Head of caudate nucleus (tissue), 42 donors: Measurements from ENCODE around the gene RNF166.

Experiments used
- DNase-seq, 42 donors: peaks; one replicate each; pipeline versions ENCODE4 v3.0.0 to v3.0.0-alpha.2; 2020 to 2021; ENCODE audit warnings: mixed read lengths in 7 of 42
- intact Hi-C: fragments of 100-400 bp; cut with DNase I; formaldehyde crosslinking; loops from one replicate; pipeline ENCODE4 v1.15.0; 2022

The RNF166 gene

DNA sequence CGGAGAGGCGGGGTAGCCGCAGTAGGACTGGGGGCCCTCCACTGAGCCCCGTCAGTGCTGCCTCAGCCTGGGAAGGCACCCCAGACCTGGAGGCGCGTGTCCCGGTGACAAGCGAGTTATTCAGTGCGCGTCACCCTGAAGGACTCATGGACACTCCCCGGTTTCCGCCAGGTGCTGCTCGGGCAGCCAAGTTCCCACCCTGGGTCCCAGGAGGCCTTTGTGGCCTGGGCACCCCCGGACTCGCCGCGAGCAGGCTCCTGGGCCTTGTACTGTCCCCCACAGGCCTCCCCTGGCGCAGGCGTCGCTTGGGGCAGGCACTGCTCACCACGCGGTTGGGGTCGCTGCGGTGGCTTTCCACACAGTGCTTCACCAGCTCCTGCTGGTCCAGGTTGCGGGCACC lies 7.6 kb downstream of the RNF166 start:
- intact Hi-C loops = no loop called here
- no peak for DNase-seq

DNA sequence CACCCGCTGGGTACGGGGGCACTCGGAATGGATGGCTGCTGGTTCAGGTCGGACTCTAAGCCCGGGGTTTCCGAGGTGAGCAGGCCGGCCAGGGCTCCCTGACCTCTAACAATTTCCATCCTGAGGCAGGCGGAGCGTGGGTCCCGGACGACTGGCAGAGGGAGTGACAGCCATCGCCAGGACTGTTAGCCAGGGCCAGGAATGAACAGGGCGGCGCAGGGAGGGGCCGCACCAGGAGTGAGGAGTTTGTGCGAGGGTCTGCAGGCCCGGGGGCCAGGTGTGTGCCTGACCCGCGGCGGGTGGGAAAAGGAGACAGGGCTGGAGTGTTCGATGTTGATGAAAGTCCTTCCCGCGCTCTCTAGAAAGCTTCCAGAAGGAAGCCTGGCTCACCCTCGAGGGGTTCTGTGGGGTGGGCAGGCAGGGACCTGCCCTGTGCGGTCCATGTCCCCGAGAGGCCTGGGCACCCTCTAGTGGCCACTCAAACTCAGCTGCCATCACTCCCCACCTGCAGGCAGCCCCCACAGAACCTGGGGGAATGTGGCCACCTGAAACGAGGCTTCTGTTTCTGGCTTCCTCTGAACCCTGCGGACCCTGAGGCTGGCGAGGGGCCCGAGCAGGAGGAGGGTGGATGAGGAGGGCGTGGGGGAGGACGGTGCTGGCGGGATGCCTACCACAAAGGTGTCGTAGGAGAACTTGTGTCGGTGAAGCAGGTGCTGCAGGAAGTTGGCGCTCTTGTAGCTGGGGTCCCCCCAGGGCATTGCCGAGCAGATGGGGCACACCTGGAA lies 8.2 kb downstream of the RNF166 start:
- DNase-seq = no peak
- intact Hi-C loops = no loop called here

GRCh38 chr16:88697116-88697830 lies 8.9 kb downstream of the RNF166 start:
- no peak for DNase-seq
- intact Hi-C loops = no loop called here

DNA sequence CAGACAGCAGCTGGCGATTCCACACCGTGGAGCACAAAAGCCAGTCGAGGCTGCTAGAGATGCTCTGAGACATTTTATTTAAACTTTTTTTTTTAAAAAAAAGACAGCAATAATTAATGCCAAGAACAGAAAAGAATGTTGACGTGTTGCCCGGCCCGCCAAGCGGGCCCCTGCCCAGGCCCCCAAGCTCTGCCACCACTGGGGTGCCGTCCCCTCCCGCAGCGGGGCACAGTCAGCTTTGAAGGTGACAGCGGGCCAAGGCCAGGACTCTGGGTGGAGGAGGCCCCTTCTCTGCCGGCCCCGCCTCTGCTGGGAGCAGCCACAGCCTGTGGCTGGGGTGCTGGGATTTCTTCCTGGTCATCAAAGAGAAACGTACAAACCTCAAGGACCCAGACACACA lies 9.8 kb downstream of the RNF166 start:
- intact Hi-C loops = no loop called here

DNA sequence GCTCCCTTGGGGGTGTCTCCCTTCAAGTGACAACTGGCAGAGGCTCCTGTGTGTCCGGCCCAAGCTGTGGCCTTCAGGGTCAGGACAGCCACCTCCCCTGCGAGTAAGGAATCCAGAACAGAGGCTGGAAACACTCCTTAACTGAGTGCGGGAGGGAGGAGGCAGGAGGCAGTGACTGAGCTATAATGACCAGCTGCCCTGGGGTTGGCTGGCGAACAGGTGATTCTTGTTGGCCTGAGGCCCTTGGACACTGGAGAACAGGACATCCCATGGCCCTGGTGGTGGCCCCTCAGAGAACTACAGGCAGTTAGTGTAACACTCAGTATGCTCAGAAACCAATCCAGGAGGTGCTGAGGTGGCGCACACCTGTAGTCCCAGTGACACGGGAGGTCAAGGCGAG lies 10.5 kb downstream of the RNF166 start:
- no peak for DNase-seq

More for the DNA sequence above, 9.8 kb downstream of the RNF166 start:
- DNase-seq = no peak

GRCh38 chr16:88695218-88695617 lies 11.0 kb downstream of the RNF166 start:
- intact Hi-C loops = no loop called here

More for the DNA sequence above, 10.5 kb downstream of the RNF166 start:
- intact Hi-C loops = no loop called here

GRCh38 chr16:88694221-88695087 lies 11.8 kb downstream of the RNF166 start:
- intact Hi-C loops = no loop called here
- DNase-seq = no peak

More at GRCh38 chr16:88695218-88695617, 11.0 kb downstream of the RNF166 start:
- no peak for DNase-seq

- no peak for DNase-seq
- intact Hi-C loops = no loop called here
These were observed 12.6 kb downstream of the RNF166 start for GRCh38 chr16:88693420-88694177.

DNA sequence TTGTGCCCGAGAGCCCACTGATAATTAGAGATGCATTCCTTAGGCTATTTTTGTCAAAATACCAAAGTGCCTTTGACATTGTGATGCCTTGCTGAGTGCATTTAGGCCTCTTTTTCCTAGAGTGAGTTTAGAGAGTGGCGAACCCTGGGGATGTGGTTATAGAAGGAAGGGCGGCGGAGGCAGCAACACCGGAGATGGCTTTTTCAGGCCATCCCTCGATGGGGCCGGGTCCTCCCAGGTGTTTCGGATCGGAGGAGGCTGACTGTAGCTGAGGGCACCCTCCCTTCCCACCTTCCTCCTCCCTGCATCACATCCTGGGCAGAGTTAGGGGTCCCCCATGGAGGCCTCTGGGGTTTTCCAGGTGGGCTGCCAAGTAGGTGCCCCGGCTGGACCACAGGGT lies 13.3 kb downstream of the RNF166 start:
- intact Hi-C loops = no loop called here
- no peak for DNase-seq

- peak in 10 of 42 donors; percentile 17 to 60 (median 48) for DNase-seq
- intact Hi-C loops = no loop called here
These were observed 14.2 kb downstream of the RNF166 start for GRCh38 chr16:88691924-88692560.

DNA sequence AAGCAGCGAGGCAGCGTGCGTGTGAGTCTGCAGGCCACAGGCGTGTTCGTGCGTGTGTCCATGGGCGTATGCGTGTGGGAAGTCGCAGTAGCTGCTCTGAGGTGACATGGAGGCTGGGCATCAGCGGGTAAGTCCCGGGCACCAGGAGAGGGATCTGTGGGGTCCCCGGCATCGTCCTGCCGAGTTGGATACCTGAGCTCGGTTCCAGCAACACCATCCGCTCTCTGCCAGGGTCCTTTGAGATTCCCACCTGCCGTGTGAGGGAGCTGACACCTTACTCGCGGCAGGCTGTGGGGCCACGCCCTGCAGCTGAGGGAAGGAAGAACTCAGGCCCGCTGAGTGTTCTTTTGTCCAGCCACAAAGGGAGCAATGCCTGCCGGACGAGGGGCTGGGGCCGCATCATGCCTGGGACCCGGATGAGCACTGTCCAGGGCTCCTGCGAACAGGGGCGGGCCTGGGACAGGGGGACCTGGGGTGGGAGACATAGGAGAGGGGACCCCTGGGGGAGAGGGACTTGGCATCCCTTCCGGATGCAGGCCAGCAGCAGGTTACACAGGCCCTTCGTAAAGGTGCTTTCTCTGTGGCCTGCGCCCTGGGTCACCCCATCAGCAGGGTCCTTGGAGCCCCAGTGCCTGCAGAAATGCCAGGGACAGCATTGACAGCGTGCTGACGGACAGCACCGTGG lies 14.9 kb downstream of the RNF166 start:
- intact Hi-C loops = no loop called here
- no peak for DNase-seq

GRCh38 chr16:88690341-88691128 lies 15.7 kb downstream of the RNF166 start:
- intact Hi-C loops = no loop called here

DNA sequence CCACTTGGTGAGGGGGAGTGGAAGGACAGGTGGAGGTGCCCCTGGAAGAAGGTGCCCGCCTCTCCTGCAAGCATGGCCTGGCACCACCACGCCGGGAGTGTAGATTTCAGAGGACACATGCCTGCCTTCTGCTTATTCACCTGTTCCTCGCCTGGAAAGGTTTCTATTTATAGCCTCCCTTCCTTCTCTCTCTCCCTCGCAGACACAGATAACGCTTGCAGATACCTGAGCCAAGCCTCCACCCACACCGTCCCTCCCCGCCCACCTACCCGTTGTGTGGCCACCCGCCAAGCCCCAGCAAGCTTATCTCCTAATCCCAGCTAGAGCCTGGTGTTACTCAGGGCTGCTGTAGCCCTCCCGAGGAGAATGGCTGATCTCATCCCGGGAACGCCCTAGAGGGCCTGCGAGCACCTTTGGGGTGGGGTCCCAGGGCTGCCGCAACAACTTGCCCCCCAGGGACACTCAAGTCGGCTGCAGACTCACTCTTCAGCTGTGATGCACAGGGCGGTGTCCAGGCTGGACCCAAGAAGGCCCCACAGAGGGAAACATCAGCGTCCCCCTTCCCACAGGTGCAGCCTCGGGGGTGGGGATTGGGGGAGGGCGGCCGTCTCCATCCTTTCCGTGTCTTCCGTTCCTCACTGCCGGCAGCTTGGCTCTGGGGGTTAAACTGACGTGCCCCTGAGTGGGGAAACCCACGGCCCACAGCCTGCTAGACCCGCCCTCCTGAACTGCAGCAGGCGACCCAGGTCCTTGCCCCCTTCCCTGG lies 18.0 kb downstream of the RNF166 start:
- DNase-seq = peak in 16 of 42 donors; percentile 23 to 64 (median 45)

More at GRCh38 chr16:88690341-88691128, 15.7 kb downstream of the RNF166 start:
- DNase-seq = no peak

GRCh38 chr16:88687676-88688012 lies 18.6 kb downstream of the RNF166 start:
- intact Hi-C loops = no loop called here
- DNase-seq = no peak

More for the DNA sequence above, 18.0 kb downstream of the RNF166 start:
- intact Hi-C loops = no loop called here

DNA sequence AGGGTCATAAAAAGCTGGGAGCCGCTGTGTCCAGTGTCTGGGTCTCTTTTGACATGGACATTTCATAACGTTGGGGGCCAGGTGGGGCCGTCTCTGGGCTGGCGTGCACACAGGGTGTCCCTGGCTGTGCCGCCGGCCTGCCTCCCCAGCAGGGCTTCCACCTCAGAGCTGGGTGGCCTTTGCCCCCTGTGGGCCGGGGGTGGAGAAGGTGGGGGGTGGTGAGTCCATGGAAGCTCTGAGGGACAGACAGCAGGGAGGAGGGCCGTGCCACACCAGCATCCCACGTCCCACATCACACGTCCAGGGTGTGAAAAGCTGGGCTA lies 19.0 kb downstream of the RNF166 start:
- intact Hi-C loops = no loop called here
- no peak for DNase-seq

GRCh38 chr16:88686439-88687253 lies 19.6 kb downstream of the RNF166 start, which contains the start of gene SNAI3:
TSS of gene SNAI3 (minus strand) at chr16:88686507. CDS start at chr16:88686406, 101 bp downstream.
- intact Hi-C loops = no loop called here
- peak in 39 of 42 donors; percentile 41 to 84 (median 67) for DNase-seq
